ACC112 (cell line): ENCODE results near the gene MAD1L1.
A peak's percentile ranks its signal among the peaks of the same experiment; 100 is the strongest.

Experiments used
- H2AFZ ChIP-seq: fragments of 200-600 bp; sonication (generic); one replicate; pipeline ENCODE4 v1.6.0; 2017; ENCODE audit warnings: antibody characterized with exemption, low read length; ENCODE audit not compliant: unreplicated experiment
- H3K27ac ChIP-seq: fragments of 200-600 bp; sonication (generic); 2 replicates; pipeline ENCODE4 v1.5.1; 2014; ENCODE audit warnings: low read depth, mild to moderate bottlenecking, antibody characterized with exemption, low read length, moderate library complexity
- H3K27me3 ChIP-seq: fragments of 200-600 bp; sonication (generic); 2 replicates; pipeline ENCODE4 v1.6.1; 2014; ENCODE audit warnings: mild to moderate bottlenecking, antibody characterized with exemption, low read length, moderate library complexity, mixed read lengths; ENCODE audit not compliant: insufficient read depth
- H3K36me3 ChIP-seq: fragments of 200-600 bp; sonication (generic); 2 replicates; pipeline ENCODE4 v1.6.1; 2016; ENCODE audit warnings: mild to moderate bottlenecking, antibody characterized with exemption, low read length, moderate library complexity, mixed read lengths; ENCODE audit not compliant: insufficient read depth
- H3K4me1 ChIP-seq: fragments of 200-600 bp; sonication (generic); one replicate; pipeline ENCODE4 v1.6.1; 2016; ENCODE audit warnings: low read length, mixed read lengths; ENCODE audit not compliant: insufficient read depth, unreplicated experiment, control insufficient read depth
- H3K4me3 ChIP-seq: fragments of 200-600 bp; sonication (generic); 2 replicates; pipeline ENCODE4 v1.5.1; 2014; ENCODE audit warnings: mild to moderate bottlenecking, low read depth, low read length
- H3K79me2 ChIP-seq: fragments of 200-600 bp; sonication (generic); one replicate; pipeline ENCODE4 v1.6.0; 2016; ENCODE audit warnings: low read length; ENCODE audit not compliant: control insufficient read depth, unreplicated experiment, insufficient read depth

The MAD1L1 gene

DNA sequence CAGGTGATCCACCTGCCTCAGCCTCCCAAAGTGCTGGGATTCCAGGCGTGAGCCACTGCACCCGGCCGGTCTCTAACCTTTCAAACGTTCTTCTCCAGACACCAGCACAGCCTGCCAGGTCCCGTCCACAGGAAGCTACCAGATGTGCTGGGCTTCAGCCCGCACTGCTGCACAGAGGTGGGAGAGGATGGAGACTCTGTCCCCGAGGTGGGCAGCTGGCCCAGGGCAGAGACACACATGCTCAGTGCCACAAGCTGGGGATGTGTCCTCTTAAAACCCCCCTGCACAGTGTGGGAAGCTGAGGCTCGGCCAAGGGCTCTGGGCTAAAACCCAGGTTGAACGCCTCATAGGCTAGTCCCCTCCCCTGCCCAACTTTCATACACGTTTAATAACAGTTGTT lies 18.6 kb upstream of the MAD1L1 start:
- Histone ChIP-seq H3K27ac (no peak overlapping the region), H3K27me3 (no peaks in the 10 kb centered on the region), H3K4me3 (no peak overlapping the region), H3K36me3 (no peaks in the 10 kb centered on the region), H2AFZ (no peak overlapping the region), H3K4me1 (peaks cover 19% of the 10 kb centered on the region), H3K79me2 (no peaks in the 10 kb centered on the region)

- H3K27ac ChIP-seq = peak overlapping the region; percentile 88
- no peaks in the 10 kb centered on the region for H3K36me3 ChIP-seq
- H2AFZ ChIP-seq = peak overlapping the region; percentile 4
- no peaks in the 10 kb centered on the region for H3K79me2 ChIP-seq
- no peaks in the 10 kb centered on the region for H3K27me3 ChIP-seq
- peaks cover 19% of the 10 kb centered on the region for H3K4me1 ChIP-seq
- H3K4me3 ChIP-seq = 0 out of 2 replicates have a peak overlapping the region, but pooled peaks have one; percentile 6
These were observed 17.1 kb upstream of the MAD1L1 start for GRCh38 chr7:2249744-2250323.

GRCh38 chr7:2248984-2249694 lies 16.4 kb upstream of the MAD1L1 start:
- peak overlapping the region; percentile 88 for H3K27ac ChIP-seq
- H3K4me3 ChIP-seq = peak overlapping the region; percentile 6; the same call in 1 of the 2 replicates
- H3K27me3 ChIP-seq = no peaks in the 10 kb centered on the region
- no peaks in the 10 kb centered on the region for H3K36me3 ChIP-seq
- H2AFZ ChIP-seq = peak overlapping the region; percentile 4
- H3K79me2 ChIP-seq = no peaks in the 10 kb centered on the region
- peaks cover 19% of the 10 kb centered on the region for H3K4me1 ChIP-seq

GRCh38 chr7:2247141-2247995 lies 14.6 kb upstream of the MAD1L1 start:
- peaks cover 28% of the 10 kb centered on the region for H3K4me1 ChIP-seq
- no peak overlapping the region for H2AFZ ChIP-seq

GRCh38 chr7:2245883-2246675 lies 13.3 kb upstream of the MAD1L1 start:
- H3K36me3 ChIP-seq = no peaks in the 10 kb centered on the region
- H3K27ac ChIP-seq = no peak overlapping the region
- peaks cover 9% of the 10 kb centered on the region for H3K79me2 ChIP-seq

More at GRCh38 chr7:2247141-2247995, 14.6 kb upstream of the MAD1L1 start:
- Histone ChIP-seq H3K27me3 (no peaks in the 10 kb centered on the region), H3K36me3 (no peaks in the 10 kb centered on the region), H3K79me2 (no peaks in the 10 kb centered on the region), H3K27ac (no peak overlapping the region), H3K4me3 (no peak overlapping the region)

GRCh38 chr7:2244404-2244995 lies 11.8 kb upstream of the MAD1L1 start:
- H2AFZ ChIP-seq = no peak overlapping the region
- no peaks in the 10 kb centered on the region for H3K36me3 ChIP-seq
- H3K79me2 ChIP-seq = peaks cover 21% of the 10 kb centered on the region
- no peaks in the 10 kb centered on the region for H3K27me3 ChIP-seq
- H3K4me1 ChIP-seq = peaks cover 21% of the 10 kb centered on the region
- H3K27ac ChIP-seq = no peak overlapping the region
- no peak overlapping the region for H3K4me3 ChIP-seq

More at GRCh38 chr7:2245883-2246675, 13.3 kb upstream of the MAD1L1 start:
- H2AFZ ChIP-seq = no peak overlapping the region
- H3K4me1 ChIP-seq = peaks cover 28% of the 10 kb centered on the region
- no peaks in the 10 kb centered on the region for H3K27me3 ChIP-seq
- H3K4me3 ChIP-seq = no peak overlapping the region

GRCh38 chr7:2243458-2243857 lies 10.7 kb upstream of the MAD1L1 start:
- peaks cover 21% of the 10 kb centered on the region for H3K79me2 ChIP-seq
- peak overlapping the region; percentile 80; the same call in 1 of the 2 replicates for H3K4me3 ChIP-seq

GRCh38 chr7:2242541-2243429 lies 10.0 kb upstream of the MAD1L1 start:
- H3K27me3 ChIP-seq = no peaks in the 10 kb centered on the region
- peaks cover 9% of the 10 kb centered on the region for H3K4me1 ChIP-seq
- peak overlapping the region; percentile 58 for H3K27ac ChIP-seq
- H3K36me3 ChIP-seq = 0 out of 2 replicates have a peak, but pooled peaks cover 5% of the 10 kb centered on the region
- H3K79me2 ChIP-seq = peaks cover 21% of the 10 kb centered on the region
- peak overlapping the region; percentile 44 for H2AFZ ChIP-seq
- H3K4me3 ChIP-seq = peak overlapping the region; percentile 80

More at GRCh38 chr7:2243458-2243857, 10.7 kb upstream of the MAD1L1 start:
- Histone ChIP-seq H3K4me1 (peaks cover 12% of the 10 kb centered on the region), H3K27ac (no peak overlapping the region), H3K36me3 (no peaks in the 10 kb centered on the region), H3K27me3 (no peaks in the 10 kb centered on the region), H2AFZ (no peak overlapping the region)
